KOPT-K1 (cell line): ENCODE results near the gene FAM168A.
"Not testable (repeated sequence)": the region's sequence is repeated elsewhere in the genome, so short reads cannot be mapped to it uniquely, and the experiment has no call there.

Experiments
- H3K27ac ChIP-seq: fragments of 200-600 bp; sonication (generic); 2 replicates; pipeline ENCODE4 v1.5.1; 2016; ENCODE audit warnings: antibody characterized with exemption, mild to moderate bottlenecking, low read depth, low read length; ENCODE audit not compliant: poor library complexity, severe bottlenecking
- H3K36me3 ChIP-seq: fragments of 200-600 bp; sonication (generic); 2 replicates; pipeline ENCODE4 v1.5.1; 2017; ENCODE audit warnings: antibody characterized with exemption, mild to moderate bottlenecking, low read length, moderate library complexity; ENCODE audit not compliant: insufficient read depth
- H3K9me3 ChIP-seq: fragments of 200-600 bp; sonication (generic); 2 replicates; pipeline ENCODE4 v1.5.1; 2017; ENCODE audit warnings: antibody characterized with exemption, low read length, mild to moderate bottlenecking; ENCODE audit not compliant: insufficient read depth, poor library complexity, severe bottlenecking

Gene FAM168A

DNA sequence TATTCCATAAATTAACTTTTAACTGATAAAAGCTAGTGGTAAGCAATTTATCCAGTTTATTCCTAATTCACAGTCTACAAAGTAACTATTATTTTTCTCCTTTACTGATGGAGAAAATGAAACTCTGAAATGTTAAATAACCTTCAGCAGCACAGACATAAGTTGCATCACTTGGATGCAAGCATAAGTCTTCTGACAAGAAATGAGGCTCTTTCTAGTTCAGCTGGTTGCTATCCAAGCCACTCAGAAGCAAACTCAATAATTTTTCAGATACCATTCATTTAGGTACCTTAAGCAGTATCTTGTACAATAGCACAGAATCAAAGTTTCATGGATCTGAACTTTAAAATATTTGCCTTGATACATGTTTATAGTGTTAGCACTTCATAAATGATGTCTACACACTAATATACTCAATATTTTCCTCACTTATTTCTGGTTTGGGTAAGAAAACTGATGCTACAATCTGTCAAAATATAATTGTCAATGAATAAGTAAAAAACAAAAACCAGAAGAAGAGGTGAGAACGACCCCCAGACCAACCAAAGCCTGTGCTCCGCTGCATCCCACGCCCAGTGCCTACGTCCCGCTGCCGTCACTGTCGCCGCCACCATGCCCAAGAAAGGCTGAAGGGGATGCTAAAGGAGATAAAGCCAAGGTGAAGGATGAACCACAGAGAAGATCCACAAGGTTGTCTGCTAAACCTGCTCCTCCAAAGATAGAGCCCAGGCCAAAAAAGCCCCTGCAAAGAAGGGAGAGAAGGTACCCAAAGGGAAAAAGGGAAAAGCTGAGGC, 18.1 kb downstream of the FAM168A start:
- Histone ChIP-seq H3K9me3 (no peaks in the 10 kb centered on the region), H3K36me3 (no peaks in the 10 kb centered on the region; the same call in 1 of the 2 replicates), H3K27ac (no peak overlapping the region)

DNA sequence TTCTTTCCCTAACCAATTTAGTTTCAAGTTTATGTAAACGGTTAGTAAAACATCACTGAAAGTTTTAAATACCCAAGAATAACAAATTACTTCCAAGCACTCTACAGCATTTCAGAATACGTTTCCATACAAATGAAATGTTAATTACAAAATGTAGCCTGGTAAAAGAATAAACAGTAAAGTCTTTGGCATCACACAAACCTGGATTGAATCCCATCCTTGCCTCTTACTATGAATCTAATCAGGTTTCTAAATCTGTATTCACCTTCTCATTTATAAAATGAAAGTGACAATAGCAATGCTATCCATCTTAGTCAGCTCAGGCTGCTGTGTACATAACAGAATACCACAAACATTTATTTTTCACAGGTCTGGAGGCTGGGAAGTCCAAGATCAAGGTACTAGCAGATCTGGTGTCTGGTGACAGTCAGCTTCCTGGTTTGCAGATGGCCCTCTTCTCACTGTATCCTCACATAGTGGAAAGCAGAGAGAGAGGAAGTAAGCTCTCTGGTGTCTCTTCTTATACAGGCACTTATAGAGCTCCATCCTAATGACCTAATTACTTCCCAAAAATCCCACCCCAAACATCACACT, 19.2 kb downstream of the FAM168A start:
- Histone ChIP-seq H3K27ac (no peak overlapping the region), H3K9me3 (no peaks in the 10 kb centered on the region), H3K36me3 (no peaks in the 10 kb centered on the region; the same call in 1 of the 2 replicates)

DNA sequence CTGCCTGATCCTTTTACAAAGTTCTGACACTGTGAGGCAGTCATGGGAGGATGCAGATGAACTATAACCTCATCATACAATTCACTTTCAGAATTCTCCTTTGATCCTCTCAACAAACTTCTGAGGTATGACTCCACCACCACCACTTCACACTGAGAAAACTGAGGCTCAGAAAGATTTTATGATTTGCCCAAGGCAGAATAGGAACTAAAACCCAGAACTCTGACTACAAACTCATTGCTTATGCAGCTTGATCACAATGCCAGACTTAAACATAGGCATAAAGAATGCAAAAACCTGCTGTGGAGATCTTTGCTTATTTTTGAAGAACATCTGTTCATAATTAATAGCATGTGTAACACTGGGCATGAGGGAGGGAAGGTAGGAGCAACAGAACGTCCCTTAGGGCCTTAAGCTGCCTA, 20.4 kb downstream of the FAM168A start:
- H3K27ac ChIP-seq, result peak overlapping the region; percentile 8
- no peaks in the 10 kb centered on the region for H3K9me3 ChIP-seq
- H3K36me3 ChIP-seq, result no peaks in the 10 kb centered on the region; the same call in 1 of the 2 replicates

DNA sequence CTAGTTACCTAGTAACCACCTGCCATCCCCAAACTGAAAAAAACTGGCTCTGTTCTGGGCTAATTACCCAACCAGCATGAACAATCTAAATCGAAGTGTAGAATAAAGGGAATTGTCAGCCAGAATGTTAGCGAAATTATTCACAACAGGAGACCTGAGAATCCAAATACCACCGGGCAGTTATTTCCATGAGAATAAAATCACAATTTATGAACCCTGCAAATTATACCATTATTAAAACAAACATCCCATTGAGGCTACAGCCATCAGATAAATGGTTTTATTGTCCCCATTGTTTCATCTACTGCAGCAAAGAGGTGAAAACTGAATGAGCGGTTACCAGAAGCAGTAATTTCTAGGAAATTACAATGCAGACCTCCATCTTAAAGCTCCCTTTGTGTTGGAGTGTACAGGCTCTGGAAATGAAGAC, 21.7 kb downstream of the FAM168A start:
- H3K36me3 ChIP-seq, result no peaks in the 10 kb centered on the region
- H3K27ac ChIP-seq, result no peak overlapping the region
- no peaks in the 10 kb centered on the region for H3K9me3 ChIP-seq

DNA sequence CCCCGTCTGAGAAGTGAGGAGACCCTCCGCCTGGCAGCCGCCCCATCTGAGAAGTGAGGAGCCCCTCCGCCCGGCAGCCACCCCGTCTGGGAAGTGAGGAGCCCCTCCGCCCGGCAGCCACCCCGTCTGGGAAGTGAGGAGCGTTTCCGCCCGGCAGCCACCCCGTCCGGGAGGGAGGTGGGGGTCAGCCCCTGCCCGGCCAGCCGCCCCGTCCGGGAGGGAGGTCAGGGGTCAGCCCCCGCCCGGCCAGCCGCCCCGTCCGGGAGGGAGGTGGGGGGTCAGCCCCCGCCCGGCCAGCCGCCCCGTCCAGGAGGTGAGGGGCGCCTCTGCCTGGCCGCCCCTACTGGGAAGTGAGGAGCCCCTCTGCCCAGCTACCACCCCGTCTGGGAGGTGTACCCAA, 25.9 kb downstream of the FAM168A start:
- H3K36me3 ChIP-seq, result peaks cover 19% of the 10 kb centered on the region
- not testable (repeated sequence) for H3K9me3 ChIP-seq, H3K27ac ChIP-seq

DNA sequence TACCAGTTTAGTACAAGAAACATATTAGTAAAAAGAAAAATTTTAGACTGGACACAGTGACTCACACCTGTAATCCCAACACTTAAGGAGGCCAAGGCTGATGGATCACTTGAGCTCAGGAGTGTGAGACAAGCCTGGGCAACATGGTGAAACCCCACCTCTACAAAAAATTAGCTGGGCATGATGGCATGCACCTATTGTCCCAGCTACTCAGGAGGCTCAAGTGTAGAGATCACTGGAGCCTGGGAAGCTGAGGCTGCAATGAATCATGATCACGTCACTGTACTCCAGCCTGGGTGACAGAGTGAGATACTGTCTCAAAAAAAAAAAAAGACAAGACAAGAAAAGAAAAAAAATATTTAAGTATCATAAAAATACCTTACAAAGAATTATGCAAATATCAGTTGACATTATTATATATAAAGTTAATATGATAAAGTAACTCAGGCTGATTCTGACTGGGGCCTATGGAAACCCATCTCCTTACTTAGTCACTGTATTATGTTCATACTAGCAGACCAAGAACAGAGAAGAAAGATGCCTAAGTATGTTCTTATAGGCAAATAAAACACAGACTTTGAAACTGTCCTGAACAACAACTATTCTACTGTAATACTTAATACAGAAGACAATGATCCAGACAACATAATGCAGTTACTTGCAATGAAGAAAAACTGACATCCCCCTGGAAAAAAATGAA, 27.3 kb downstream of the FAM168A start:
- Histone ChIP-seq H3K27ac (no peak overlapping the region), H3K9me3 (no peaks in the 10 kb centered on the region), H3K36me3 (peaks cover 21% of the 10 kb centered on the region)

DNA sequence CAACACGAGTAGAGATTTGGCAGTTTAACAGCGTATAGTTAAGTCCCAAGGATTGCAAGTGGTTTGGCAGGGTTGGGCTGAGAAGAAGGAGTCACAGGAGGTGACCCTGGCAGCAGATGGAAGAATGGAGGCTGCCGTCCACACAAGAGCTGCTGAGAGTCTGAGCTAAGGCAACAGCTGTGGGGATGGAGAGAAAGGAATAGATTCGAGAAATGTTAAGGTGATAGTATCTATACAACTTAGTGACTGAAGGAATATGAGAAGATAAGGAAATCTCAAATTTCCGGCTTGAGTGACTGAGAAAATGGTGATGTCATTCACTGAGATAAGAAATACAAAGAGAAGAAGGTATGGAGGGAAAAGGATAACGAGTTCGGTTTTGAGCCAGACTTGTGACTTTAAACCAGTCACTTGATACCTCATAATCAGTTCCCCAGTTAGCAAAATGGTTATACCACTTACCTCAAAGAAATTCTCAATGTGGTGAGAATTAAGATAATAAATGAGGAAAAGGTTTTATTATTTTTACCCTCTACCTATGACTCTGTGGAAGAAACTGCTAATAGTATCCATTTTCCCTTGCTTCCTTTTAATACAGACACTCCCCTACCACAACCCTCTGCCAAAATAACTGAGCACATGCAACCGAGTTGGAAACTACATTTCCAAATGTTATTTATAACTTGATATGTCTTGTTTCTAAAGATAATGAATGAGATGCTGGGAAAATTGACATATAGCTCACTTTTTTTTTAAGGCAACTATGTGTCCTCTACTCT, 30.7 kb downstream of the FAM168A start:
- Histone ChIP-seq H3K27ac (no peak overlapping the region), H3K9me3 (no peaks in the 10 kb centered on the region), H3K36me3 (peaks cover 21% of the 10 kb centered on the region)

DNA sequence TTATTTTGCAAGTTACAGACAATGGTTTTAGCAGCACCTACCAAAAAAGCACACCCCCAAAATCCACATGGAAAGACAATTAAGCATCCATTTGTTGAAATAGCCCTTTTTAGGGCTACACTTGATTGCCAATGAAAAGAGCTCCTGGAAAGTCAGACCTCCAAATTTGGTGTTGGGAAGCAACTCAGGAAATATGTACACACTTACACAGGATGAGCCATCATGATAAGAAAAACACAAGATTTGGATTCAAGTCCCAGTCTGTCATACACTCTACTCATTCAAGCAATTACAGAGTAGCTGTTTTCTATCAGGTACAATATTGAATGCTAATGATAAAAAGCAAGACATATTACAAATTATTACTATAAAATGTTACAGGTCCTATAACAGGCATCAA, 31.5 kb downstream of the FAM168A start:
- H3K36me3 ChIP-seq, result peaks cover 21% of the 10 kb centered on the region
- H3K9me3 ChIP-seq, result no peaks in the 10 kb centered on the region
- H3K27ac ChIP-seq, result no peak overlapping the region

DNA sequence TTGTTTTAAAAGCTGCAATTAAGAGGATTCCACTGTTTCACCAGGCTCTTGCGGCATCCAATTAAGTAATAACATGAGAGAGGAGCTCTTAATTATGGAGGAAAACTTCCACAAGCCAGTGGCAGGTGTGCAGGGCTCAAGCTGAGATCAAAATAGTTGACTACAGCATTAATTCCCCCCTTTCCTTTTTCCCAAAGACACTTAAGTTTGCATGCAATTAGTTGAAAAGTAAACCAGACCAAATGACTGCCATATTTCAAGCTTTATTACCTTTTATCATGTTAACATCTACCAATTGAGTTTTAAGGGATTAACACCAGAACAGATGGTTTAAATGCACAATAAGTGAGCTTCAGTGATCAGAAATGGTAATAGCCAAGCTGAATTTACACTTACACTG, 32.1 kb downstream of the FAM168A start:
- no peaks in the 10 kb centered on the region for H3K9me3 ChIP-seq
- H3K27ac ChIP-seq, result no peak overlapping the region
- peaks cover 21% of the 10 kb centered on the region for H3K36me3 ChIP-seq

DNA sequence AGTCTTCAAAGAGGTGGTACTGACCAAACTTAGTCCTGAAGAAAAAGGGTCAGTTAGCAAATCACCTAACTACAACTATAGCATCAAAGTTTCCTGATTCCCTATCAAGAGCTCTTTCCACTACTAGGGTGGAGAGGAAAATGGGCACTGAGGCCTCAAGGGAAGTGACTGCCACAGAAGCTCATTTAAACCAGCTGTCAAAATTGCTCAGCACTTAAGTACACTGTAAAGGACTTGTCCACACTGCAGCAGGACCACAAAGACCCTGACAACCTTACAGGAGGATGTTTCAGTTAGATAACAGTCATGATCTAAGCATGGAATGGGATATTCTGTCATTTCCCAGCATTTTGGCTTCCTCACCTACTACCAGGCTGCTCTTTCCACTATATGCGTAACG, 33.0 kb downstream of the FAM168A start:
- Histone ChIP-seq H3K9me3 (no peaks in the 10 kb centered on the region), H3K27ac (no peak overlapping the region), H3K36me3 (peaks cover 16% of the 10 kb centered on the region; the same call in 1 of the 2 replicates)

DNA sequence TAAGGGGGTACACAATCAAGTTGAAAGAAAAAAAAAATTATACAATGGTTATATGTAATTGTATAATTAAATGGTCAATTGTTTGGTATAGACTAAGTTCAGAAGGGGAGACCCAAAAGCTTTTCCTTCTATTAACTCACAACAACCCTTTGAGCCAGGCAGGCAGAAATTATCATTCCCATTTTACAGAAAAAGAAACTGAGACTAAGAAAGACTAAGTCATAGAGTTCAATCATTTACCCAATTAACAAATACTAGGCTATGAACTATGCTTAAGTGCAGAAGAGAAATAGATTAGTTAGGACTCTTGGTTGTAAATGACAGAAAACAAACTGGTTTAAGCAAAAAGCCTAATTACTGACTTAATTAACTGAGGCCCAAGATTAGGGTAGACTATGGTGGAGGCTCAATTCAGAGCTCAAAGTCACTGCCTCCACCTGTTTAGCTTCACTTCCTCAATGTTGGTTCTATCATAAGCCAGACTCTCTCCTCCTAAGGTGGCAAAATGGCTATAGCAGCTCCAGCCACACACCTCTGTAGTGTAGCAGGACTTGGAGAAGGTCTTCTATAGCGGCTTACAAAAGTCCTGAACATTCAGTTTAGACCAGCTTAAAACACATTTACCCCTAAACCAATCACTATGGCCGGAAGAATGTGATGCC, 34.2 kb downstream of the FAM168A start:
- Histone ChIP-seq H3K27ac (no peak overlapping the region), H3K36me3 (peaks cover 16% of the 10 kb centered on the region; the same call in 1 of the 2 replicates), H3K9me3 (no peaks in the 10 kb centered on the region)

DNA sequence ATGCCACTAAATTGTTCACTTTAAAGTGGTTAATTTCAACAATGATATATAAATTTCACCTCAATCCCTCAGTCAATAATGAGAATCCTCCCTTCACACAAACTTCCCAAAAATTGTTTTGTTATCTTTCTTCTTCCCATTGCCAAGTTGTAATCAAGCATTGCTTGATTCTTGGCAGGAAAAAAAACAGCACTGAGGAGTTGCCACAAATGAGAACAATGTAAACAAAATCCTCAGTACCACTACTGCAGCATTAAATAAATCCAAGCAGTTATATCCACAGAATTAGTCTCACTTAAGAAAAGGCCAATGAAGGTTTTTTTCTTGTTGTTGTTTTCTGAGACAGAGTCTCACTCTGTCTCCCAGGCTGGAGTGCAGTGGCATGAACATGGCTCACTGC, 38.2 kb downstream of the FAM168A start:
- Histone ChIP-seq H3K9me3 (no peaks in the 10 kb centered on the region), H3K27ac (no peak overlapping the region), H3K36me3 (no peaks in the 10 kb centered on the region)

DNA sequence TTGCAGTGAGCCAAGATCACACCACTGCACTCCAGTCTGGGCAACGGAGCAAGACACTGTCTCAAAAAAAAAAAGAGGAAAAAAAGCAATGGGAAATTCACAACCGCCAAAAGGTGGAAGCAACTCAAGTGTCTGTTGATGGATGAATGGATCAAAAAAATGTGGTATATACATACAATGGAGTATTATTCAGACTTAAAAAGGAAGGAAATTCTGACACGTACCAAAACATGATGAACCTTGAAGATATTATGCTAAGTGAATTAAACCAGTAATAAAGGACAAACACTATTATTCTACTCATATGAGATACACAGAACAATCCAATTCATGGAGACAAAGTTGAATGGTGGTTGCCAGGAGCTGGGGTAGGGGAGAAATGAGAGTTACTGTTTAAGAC, 40.9 kb downstream of the FAM168A start:
- H3K9me3 ChIP-seq, result no peaks in the 10 kb centered on the region
- no peaks in the 10 kb centered on the region for H3K36me3 ChIP-seq
- no peak overlapping the region for H3K27ac ChIP-seq

DNA sequence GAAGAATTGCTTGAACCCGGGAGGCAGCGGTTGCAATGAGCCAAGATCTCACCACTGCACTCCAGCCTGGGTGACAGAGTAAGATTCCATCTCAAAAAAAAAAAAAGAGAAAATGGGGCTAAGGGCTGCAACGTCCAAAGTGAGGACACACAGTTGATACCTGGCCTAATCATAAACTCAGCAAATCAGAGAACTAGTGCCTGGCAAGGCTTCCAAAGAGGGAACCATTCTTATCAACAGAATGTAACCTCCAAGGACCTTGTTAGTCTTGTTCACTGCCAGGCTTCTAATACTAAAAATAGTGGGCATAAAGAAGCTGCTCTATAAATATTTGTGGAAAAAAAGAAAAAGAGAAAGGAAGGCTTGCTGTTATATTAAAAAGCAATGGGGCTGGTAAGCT, 42.3 kb downstream of the FAM168A start:
- H3K9me3 ChIP-seq, result no peaks in the 10 kb centered on the region
- H3K36me3 ChIP-seq, result no peaks in the 10 kb centered on the region
- H3K27ac ChIP-seq, result no peak overlapping the region
